GM19025 (cell line): ENCODE results near the gene AP3S1.
"Not testable (repeated sequence)": the region's sequence is repeated elsewhere in the genome, so short reads cannot be mapped to it uniquely, and the experiment has no call there.

Experiments
- ATAC-seq: cut with Tn5 transposase; IDR thresholded peaks from one replicate; pipeline ENCODE4 v1.9.1; 2021; ENCODE audit warnings: mild to moderate bottlenecking, low read depth, moderate library complexity; ENCODE audit not compliant: unreplicated experiment

AP3S1 gene

DNA sequence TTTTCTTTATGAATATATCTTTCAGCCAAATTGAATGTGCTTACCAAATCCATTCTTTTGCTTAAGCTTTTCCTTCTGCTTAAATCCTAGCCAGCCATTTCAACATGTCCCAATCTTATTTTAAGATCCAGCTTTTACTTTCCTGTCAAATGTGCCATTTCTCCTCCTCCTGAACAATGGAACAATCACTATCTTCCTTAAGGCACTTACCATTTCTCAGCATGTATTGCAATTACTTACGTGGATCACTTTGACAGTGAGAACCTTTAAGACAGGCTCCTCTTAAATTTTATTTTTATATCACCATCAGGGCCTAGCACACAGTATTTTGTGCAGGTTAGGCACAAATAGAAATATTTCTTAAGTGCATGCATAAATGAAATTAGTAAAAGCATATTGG lies 20.9 kb upstream of the AP3S1 start:
- ATAC-seq = no peak

DNA sequence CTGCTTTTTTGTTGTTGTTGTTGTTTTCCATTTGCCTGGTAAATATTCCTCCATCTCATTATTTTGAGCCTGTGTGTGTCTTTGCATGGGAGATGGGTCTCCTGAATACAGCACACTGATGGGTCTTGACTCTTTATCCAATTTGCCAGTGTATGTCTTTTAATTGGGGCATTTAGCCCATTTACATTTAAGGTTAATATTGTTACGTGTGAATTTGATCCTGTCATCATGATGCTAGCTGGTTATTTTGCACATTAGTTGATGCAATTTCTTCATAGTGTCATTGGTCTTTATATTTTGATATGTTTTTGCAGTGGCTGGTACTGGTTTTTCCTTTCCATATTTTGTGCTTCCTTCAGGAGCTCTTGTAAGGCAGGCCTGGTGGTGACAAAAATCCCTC lies 16.8 kb upstream of the AP3S1 start:
- not testable (repeated sequence) for ATAC-seq

DNA sequence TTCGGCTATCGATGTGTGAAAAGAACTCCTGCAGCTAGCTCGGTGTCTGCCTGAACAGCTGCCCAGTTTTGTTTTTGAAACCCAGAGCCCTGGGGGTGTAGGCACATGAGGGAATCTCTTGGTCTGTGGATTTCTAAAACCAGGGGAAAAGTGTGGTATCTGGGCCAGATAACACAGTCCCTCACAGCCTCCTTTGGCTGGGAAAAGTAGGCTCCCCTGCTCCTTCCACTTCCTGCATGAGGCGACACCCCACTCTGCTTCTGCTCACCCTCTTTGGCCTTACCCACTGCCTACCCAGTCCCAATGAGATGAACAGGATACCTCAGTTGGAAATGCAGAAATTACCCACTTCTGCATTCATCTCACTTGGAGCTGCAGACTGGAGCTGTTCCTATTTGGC lies 15.8 kb upstream of the AP3S1 start:
- no peak for ATAC-seq

DNA sequence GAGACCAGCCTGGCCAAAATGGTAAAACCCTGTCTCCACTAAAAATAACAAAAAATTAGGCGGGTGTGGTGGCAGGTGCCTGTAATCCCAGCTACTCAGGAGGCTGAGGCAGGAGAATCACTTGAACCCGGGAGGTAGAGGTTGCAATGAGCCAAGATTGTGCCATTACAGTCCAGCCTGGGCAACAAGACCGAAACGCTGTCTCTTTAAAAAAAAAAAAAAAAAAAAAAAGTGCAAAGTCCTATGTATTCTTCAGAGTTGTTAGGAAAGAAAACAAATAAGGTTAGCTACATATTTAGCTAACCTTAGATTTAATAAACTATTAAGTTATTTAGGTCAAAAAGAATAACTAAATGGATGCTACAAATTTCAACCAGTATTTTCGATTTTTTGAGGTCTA lies 11.8 kb upstream of the AP3S1 start:
- ATAC-seq = no peak

DNA sequence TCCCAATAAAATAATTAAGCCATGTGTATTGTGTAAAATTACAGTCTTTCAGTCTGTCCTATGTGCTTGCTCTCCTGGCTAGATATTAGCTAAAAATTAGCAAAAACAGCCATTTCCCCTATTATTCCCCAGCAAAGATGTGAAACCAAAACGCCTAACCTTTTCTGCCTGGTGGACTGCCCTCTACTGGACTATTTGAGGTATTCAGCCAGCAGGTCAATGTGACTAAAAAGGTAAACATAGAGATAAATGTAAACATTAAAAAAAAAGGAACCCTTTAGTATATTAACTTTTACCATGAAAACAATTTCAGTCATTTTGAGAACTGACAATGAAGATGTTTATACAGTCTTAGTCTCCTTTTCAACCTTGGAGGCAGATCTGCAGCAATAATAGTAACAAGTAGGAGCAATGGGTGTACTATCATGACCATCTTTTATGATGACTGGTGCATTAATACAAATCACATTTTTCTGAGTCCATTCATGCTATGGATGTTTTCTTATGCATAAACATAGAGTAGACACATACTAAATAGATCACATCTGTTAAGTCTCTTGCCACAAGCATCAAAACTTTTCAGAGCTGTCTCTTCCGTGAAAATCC lies 10.5 kb upstream of the AP3S1 start:
- peak; percentile 62 for ATAC-seq

DNA sequence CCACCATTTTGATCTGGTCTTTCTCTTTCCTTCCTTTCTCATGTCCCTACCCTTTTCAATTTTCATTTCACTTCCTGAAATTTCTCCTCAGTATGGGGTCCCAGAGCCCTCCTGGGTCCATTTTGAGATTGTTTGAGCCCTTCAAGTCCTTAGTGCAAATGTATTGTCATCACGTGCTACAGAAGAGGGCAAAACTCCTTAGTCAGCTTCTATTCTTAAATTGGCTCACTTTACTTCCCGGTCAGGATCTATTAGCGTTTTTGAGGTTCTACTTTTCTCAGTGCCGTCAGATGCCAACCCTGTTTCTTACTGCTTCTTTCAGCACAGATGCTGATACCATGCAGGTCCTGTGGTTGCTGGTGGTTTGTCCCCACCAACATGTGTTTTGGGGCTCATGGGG lies 6.3 kb upstream of the AP3S1 start:
- ATAC-seq = no peak

DNA sequence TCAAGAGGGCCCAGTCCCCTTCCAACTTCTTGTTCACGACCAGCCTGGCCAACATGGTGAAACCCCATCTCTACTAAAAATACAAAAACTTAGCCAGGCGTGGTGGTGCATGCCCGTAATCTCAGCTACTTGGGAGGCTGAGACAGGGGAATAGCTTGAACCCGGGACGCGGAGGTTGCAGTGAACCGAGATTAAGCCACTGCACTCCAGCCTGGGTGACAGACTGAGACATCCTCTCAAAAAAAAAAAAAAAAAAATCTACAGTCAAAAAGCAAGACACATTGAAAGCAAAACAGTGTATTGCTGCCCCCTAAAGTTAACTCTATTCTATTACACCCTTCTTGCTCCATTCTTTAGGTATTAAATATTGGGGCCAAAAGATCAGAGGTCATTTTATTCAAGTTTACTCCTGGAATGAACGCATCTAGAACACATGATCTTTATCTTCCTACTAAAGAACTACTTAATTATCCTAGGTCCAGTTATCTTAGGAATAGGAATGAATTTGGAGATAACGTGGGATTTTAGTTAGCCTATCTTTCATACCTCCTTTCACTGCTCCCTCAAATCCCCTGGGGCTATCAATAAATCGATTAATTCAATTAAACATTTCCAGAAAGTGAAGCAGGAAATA lies 2.7 kb upstream of the AP3S1 start:
- ATAC-seq = no peak

DNA sequence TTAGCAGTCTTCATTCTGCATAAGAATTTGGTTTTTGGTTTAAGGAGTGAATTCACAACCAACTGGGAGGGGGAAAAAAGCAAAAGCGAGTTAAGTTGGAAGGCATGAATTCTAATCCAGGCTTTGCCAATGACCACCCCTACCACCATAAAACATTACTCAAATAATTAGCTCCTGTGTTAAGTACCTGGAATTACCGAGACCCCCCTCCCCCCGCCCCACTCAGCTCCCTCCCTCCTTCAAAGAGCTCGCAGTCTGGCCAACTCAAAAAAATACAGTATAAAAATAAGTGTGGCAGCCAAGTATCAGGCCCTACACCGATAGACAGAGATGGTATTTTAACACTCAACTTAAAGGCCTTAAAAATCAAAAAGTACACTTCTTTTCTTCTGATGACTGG lies 862 bp upstream of the AP3S1 start:
- no peak for ATAC-seq

DNA sequence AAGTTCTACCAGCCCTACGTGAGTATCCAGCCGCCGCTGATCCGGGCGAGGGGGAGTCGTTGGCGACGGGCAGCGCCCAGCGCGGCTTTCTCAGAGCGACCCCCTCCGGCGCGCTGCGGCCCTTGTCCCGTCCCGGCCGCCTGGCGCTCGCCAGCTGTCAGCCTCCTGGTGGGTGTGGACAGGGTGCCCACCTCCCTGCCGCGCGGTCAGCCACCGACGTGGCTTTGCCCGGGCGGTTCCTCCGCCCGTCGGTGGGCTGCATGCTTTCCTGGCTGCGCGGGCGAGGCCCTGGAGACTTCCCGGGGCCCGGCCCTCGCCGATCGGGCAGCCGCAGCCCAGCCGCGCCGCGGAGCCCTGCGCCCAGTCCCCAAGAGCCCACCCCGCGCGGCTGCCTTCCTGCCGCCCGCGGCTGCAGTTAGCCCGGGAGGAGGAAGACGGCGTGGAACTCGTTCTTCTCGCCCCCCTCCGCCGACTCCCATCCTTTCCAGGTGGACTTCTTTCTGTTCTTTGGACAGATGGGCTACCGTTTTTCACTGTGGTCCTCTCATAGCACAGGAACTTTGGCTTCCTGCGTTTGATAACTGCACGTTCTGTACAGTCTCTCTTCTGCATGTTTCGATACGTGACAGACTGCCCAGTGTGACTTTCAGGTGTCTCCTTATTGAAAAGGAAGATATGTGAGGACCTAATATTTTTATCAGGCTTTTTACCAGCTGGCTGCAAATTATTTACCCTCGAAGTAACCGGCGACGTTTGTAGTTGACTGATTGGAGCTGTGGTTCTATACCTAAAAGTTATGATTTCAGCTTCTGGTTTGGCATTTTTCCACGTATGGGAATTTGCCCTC lies 577 bp downstream of the AP3S1 start:
- peak; percentile 19 for ATAC-seq

DNA sequence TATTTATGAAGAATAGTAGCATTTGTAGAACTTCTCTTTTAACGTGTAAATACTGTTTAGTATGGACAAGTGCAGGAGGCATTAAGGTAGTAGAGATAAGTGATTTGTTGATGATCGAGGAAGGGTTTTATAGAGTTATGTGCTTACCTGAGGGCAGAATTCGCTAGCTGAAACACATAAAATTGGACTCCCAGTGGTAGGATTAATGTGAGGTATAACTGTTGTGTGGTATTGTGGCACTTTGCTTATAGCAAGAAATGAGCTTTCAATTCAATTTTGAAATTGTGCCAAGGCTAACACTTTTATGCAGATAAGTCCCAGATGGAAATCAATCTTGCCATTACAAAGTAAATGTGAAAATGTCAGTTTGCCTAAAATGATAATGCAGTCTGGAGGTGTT lies 1.2 kb downstream of the AP3S1 start:
- no peak for ATAC-seq

DNA sequence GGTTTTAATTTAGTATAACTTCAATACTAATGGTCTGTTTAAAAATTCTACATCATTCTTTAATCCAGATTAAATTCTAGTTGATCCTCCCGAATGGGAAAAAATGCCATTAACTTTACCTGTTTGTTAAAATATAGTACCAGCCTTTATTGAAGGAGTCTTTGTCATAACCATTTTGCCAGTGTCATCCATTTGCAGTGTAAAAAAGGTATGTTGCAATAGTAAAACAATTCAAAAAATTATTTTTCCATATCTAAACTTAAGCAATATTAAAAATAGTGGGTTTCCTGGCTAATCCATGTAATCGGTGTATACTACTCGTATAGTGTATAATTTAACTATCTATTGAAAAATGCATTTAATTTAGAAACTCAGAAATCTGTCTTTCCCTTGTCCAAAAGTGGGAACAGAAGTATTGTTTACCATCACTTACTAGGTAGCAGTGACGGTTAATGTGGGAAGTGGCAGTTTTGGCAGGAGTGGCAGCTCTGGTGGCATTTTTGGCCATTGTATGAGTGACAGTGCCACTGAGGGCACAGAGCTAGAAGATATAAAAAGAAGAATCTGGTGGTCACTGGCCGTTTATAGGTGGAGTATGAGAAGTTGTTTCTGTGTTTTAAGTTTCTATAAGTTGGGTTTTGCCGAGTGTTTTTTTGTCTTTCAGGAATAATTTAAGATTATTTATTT lies 1.9 kb downstream of the AP3S1 start:
- no peak for ATAC-seq

DNA sequence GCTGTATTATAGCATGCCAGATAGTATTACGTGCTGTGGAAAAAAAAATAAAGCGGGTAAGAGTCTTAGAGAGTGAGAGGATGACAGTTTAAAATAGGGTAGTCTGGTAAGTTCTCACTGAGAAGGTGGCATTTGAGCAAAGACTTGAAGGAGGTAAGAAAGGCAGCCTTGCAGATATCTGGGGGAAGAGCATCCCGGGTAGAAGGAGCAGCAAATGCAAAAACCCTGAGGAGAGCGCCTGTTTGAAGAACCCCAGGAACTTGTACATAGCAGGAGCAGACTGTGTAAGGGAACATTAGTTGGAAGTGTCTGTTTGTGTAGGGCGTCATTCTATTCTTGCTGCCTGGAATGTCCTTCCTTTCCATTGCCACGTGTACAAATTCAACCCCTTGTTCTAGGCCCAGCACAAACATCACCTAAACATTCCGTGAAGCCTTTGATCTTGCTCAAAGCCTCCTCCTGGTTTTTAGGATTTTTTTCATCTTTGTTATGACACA lies 2.6 kb downstream of the AP3S1 start:
- no peak for ATAC-seq

DNA sequence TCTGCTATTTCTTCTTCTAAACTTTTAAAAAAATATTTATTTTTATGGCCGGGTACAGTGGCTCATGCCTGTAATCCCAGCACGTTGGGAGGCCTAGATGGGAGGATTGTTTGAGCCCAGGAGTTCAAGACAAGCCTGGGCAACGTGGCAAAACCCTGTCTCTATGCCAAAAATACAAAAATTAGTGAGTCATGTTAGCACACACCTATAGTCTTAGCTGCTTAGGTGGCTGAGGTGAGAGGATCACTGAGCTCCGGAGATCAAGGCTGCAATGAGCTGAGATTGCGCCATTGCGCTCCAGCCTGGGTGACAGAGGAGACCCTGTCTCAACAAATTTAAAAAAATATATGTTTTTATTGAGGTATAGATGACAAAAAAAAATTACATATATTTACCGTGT lies 5.6 kb downstream of the AP3S1 start:
- no peak for ATAC-seq

DNA sequence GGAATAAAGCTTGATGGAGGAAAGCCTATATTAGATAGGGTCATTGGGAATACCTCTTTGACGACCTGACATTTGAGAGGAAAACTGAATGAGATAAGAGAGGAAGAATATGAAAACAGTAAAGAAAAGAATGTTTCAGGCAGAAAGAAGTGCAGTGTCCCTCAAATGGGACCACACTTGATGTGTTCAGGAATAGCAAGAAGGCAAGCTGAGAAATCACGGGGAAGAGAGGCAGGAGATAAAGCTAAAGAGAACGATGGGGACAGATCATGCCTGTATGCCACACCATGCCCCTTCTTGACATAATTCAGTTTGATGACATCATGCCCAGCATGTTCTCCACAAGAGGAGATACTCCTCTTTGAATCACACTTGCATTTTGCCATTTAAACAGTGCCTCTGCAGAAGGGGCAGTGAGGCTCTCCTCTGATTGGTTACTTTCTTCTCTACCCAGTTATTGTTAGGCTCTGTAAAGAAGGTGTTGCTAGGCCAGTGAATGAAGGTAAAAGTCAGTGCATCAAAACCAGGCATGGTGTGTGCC lies 7.6 kb downstream of the AP3S1 start:
- no peak for ATAC-seq

DNA sequence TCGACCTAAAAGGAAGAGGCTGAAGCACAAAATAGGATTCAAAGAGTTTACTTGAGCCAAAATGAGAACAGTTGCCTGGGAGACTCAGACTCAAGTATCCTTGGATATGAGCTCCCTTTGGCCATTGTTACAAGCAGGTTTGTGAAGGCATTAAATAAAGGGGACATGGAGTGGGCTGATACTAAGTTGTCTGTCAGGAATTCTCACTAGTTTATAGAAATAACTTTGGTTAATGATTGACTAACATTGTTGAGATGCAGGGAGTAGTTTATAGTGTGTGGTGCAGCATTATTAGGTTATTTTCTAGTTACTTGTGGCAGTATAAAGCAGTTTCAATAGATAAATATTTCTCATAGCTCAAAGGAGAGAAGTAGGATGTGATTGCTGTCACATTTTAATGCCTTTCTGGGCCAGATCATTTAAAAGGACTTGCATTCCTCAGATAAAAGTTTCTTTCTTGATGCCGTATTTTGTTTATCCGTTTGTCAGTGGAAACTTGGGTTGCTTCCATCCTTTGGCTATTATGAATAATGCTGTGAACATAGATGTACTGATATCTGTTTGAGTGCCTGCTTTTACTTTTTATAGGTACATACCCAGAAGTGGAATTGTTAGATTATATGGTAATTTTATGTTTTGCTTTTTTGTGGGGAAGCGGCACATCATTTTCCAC lies 9.1 kb downstream of the AP3S1 start:
- no peak for ATAC-seq

DNA sequence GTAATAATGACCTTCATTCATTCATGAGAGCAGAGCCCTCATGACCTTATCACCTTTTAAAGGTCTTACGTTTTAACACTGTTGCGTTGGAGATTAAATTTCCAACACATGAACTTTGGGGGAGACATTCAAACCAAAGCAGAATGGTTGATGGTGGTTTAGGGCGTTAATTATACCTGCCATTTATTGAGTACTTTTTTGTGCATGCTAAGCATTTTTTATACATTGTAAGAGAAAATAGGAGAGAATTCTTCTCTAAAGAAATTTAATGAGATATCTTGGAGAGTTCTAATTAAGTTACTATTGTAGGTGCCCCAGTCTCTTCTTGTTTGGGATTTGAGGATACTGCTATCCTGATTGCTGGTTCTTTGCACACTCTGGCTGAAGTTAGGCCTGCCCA lies 12.4 kb downstream of the AP3S1 start:
- ATAC-seq = no peak

DNA sequence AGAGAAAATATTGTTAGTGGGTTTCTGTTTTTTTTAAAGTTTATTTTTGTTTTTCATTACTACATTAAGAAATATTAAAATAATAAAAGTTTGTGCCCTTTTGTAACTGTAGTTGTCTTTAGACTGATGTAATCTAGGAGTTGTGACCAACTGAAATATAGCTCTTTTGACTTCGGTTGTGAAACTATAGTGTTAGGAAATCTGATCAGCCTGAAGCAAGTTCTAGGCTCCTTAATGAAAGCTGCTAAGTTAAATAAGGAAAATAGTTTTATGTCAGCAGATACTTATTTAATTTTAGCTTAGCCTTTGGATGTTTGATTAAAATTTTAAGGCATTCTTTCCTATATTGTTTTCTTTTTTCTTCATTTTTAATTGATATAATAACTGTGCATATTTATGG lies 14.2 kb downstream of the AP3S1 start:
- no peak for ATAC-seq

DNA sequence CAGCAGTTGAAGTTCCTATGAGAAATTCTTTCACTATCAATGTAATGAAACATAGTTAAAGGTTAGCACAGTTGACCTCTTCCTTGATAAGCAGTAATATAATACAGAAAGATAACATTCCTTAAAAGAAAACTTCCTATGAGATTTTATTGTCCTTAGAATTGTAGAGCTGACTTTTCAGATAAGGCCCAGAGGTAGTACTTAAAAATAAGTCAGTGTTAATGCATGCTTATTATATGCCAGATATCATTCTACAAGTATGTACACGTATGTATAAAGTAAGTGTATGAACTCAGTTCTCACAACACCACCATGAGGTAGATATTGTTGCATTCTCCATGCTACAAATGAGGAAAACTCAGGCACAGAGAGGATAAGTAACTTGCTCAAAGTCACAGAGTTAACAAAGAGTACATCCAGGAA lies 15.3 kb downstream of the AP3S1 start:
- ATAC-seq = no peak

DNA sequence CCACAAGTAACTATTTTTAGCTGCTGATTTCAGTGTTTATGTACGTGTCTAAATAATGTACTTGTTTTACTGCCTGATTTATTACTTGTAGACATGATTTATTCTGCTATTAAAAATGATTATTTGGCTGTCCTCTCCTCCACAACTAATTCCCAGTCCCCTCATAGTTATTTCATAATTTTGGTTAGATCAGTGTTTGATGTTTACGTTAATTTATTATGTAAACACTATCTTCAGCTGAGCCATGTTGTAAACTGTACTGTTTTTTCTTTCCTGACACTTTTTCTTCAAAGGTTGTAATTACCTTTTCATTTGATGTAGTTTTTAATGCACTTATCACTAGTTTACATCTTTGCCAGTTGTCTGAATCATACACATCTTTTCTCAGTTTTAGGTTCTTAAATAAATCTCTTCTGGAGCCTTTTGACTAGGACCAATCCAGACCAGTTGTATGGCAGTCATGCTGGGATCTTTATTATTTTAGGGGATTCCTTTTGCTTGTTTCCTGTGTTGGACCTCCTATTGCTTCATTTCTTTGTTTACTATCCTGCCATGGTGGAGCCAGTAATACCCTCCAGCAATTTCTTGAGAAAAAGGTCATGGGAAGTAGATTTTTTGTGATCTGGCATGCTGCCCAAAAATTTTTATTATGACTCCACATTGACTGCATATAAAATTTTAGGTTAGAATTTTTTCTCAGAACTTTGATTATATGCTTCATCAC lies 16.1 kb downstream of the AP3S1 start:
- ATAC-seq = no peak

DNA sequence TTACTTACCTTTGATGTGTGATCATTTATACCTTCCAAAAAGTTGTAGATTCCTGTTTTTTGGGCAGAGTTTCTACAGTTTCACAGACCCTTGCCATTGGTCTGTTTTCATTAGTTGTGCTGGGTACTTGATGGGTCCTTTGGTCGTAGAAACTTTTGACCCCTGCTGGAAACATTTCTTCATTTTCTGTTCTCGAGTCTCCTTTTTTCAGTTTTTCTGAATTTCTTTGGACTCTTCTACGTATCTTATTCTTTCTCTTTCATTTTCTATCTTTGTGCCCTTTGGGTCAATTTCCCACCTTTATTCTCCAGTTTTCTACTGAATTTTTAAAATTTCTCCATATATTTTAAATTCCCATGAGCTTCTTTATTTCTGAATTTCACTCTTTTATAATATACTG lies 16.7 kb downstream of the AP3S1 start:
- no peak for ATAC-seq
